ENCODE results near the gene CPED1. TPM values are rescaled to one million over a fixed set of nuclear protein-coding genes. Genes with fewer than 3 reads are reported as not detected.
"Not testable (repeated sequence)": the region's sequence is repeated elsewhere in the genome, so short reads cannot be mapped to it uniquely, and the experiment has no call there.

Gene CPED1
- total RNA-seq, 2 experiments from 2014 or later = not detected

- CTCF ChIA-PET = interaction anchor here (0.7 kb wide), 1 partner anchor 22 kb away, joined by 3 read pairs; no protein-coding TSS in a partner anchor
- H3K9me3 Mint-ChIP-seq = no peaks in the 10 kb centered on the region
- POLR2A ChIA-PET = no interaction called here
- DNase-seq = no peak
- H3K27me3 Mint-ChIP-seq = peaks cover 5% of the 10 kb centered on the region
- no peak overlapping the region for H3K4me3 Mint-ChIP-seq
- no peaks in the 10 kb centered on the region for H3K36me3 Mint-ChIP-seq (ENCODE audit: low read depth)
- peaks cover 3% of the 10 kb centered on the region for H3K4me1 Mint-ChIP-seq
- no peak overlapping the region for H3K27ac Mint-ChIP-seq
Measured at GRCh38 chr7:121182281-121182680, 193.8 kb downstream of the CPED1 start.

GRCh38 chr7:121182902-121183301 is 194.4 kb downstream of the CPED1 start:
- Mint-ChIP-seq H3K4me1 (peaks cover 3% of the 10 kb centered on the region), H3K27me3 (peaks cover 5% of the 10 kb centered on the region), H3K4me3 (no peak overlapping the region), H3K36me3 (ENCODE audit: low read depth) (no peaks in the 10 kb centered on the region), H3K9me3 (no peaks in the 10 kb centered on the region), H3K27ac (no peak overlapping the region)
- POLR2A ChIA-PET = no interaction called here
- DNase-seq = no peak
- CTCF ChIA-PET = no interaction called here

- H3K27ac Mint-ChIP-seq; POLR2A ChIA-PET; H3K4me3 Mint-ChIP-seq; DNase-seq; H3K36me3 Mint-ChIP-seq (ENCODE audit: low read depth); H3K4me1 Mint-ChIP-seq; CTCF ChIA-PET; H3K27me3 Mint-ChIP-seq; H3K9me3 Mint-ChIP-seq: not testable (repeated sequence)
Measured at GRCh38 chr7:121183883-121184282, 195.4 kb downstream of the CPED1 start.

- peaks cover 10% of the 10 kb centered on the region for H3K27me3 Mint-ChIP-seq
- ChIA-PET POLR2A (no interaction called here), CTCF (no interaction called here)
- H3K4me3 Mint-ChIP-seq = no peak overlapping the region
- H3K9me3 Mint-ChIP-seq = peaks cover 2% of the 10 kb centered on the region
- H3K4me1 Mint-ChIP-seq = no peaks in the 10 kb centered on the region
- no peaks in the 10 kb centered on the region for H3K36me3 Mint-ChIP-seq (ENCODE audit: low read depth)
- no peak for DNase-seq
- H3K27ac Mint-ChIP-seq = no peak overlapping the region
Measured at GRCh38 chr7:121186746-121187145, 198.2 kb downstream of the CPED1 start.

GRCh38 chr7:121187222-121187621 is 198.7 kb downstream of the CPED1 start:
- no peak overlapping the region for H3K27ac Mint-ChIP-seq
- no peak for DNase-seq
- peaks cover 10% of the 10 kb centered on the region for H3K27me3 Mint-ChIP-seq
- peaks cover 2% of the 10 kb centered on the region for H3K9me3 Mint-ChIP-seq
- H3K4me1 Mint-ChIP-seq = no peaks in the 10 kb centered on the region
- H3K4me3 Mint-ChIP-seq = no peak overlapping the region
- POLR2A ChIA-PET = no interaction called here
- CTCF ChIA-PET = no interaction called here
- H3K36me3 Mint-ChIP-seq (ENCODE audit: low read depth) = no peaks in the 10 kb centered on the region

- POLR2A ChIA-PET = no interaction called here
- H3K36me3 Mint-ChIP-seq (ENCODE audit: low read depth) = no peaks in the 10 kb centered on the region
- CTCF ChIA-PET = no interaction called here
- H3K27ac Mint-ChIP-seq = no peak overlapping the region
- H3K27me3 Mint-ChIP-seq = peaks cover 6% of the 10 kb centered on the region
- H3K4me3 Mint-ChIP-seq = no peak overlapping the region
- H3K4me1 Mint-ChIP-seq = no peaks in the 10 kb centered on the region
- no peak for DNase-seq
- peaks cover 2% of the 10 kb centered on the region for H3K9me3 Mint-ChIP-seq
Measured at GRCh38 chr7:121187676-121188075, 199.2 kb downstream of the CPED1 start.

GRCh38 chr7:121192834-121193233 is 204.3 kb downstream of the CPED1 start:
- H3K27me3 Mint-ChIP-seq = peaks cover 9% of the 10 kb centered on the region
- H3K4me3 Mint-ChIP-seq = no peak overlapping the region
- no peaks in the 10 kb centered on the region for H3K4me1 Mint-ChIP-seq
- POLR2A ChIA-PET = no interaction called here
- H3K9me3 Mint-ChIP-seq = peaks cover 2% of the 10 kb centered on the region
- no peak for DNase-seq
- no peaks in the 10 kb centered on the region for H3K36me3 Mint-ChIP-seq (ENCODE audit: low read depth)
- CTCF ChIA-PET = no interaction called here
- H3K27ac Mint-ChIP-seq = no peak overlapping the region

GRCh38 chr7:121195010-121195409 is 206.5 kb downstream of the CPED1 start:
- H3K4me1 Mint-ChIP-seq = no peaks in the 10 kb centered on the region
- CTCF ChIA-PET = no interaction called here
- no peak overlapping the region for H3K27ac Mint-ChIP-seq
- POLR2A ChIA-PET = no interaction called here
- H3K4me3 Mint-ChIP-seq = no peak overlapping the region
- H3K36me3 Mint-ChIP-seq (ENCODE audit: low read depth) = no peaks in the 10 kb centered on the region
- DNase-seq = no peak
- no peaks in the 10 kb centered on the region for H3K9me3 Mint-ChIP-seq
- H3K27me3 Mint-ChIP-seq = peaks cover 4% of the 10 kb centered on the region

GRCh38 chr7:121195874-121196273 is 207.4 kb downstream of the CPED1 start:
- Mint-ChIP-seq H3K27ac (no peak overlapping the region), H3K9me3 (no peaks in the 10 kb centered on the region), H3K4me3 (no peak overlapping the region), H3K27me3 (peaks cover 3% of the 10 kb centered on the region), H3K4me1 (no peaks in the 10 kb centered on the region), H3K36me3 (ENCODE audit: low read depth) (no peaks in the 10 kb centered on the region)
- CTCF ChIA-PET = no interaction called here
- POLR2A ChIA-PET = no interaction called here
- no peak for DNase-seq

- Mint-ChIP-seq H3K27me3 (peaks cover 5% of the 10 kb centered on the region), H3K36me3 (ENCODE audit: low read depth) (no peaks in the 10 kb centered on the region), H3K4me1 (no peaks in the 10 kb centered on the region), H3K9me3 (no peaks in the 10 kb centered on the region), H3K4me3 (no peak overlapping the region), H3K27ac (no peak overlapping the region)
- ChIA-PET CTCF (interaction anchor here (0.8 kb wide), 1 partner anchor 17 kb away, joined by 4 read pairs; no protein-coding TSS in a partner anchor), POLR2A (no interaction called here)
- DNase-seq = no peak
Measured at GRCh38 chr7:121196286-121196685, 207.8 kb downstream of the CPED1 start.

GRCh38 chr7:121197455-121197854 is 208.9 kb downstream of the CPED1 start:
- no peak for DNase-seq
- ChIA-PET POLR2A (no interaction called here), CTCF (no interaction called here)
- peaks cover 5% of the 10 kb centered on the region for H3K27me3 Mint-ChIP-seq
- no peaks in the 10 kb centered on the region for H3K4me1 Mint-ChIP-seq
- no peak overlapping the region for H3K27ac Mint-ChIP-seq
- H3K4me3 Mint-ChIP-seq = no peak overlapping the region
- no peaks in the 10 kb centered on the region for H3K9me3 Mint-ChIP-seq
- H3K36me3 Mint-ChIP-seq (ENCODE audit: low read depth) = no peaks in the 10 kb centered on the region

- ChIA-PET CTCF (no interaction called here), POLR2A (no interaction called here)
- Mint-ChIP-seq H3K9me3 (no peaks in the 10 kb centered on the region), H3K4me1 (no peaks in the 10 kb centered on the region), H3K36me3 (ENCODE audit: low read depth) (no peaks in the 10 kb centered on the region), H3K27me3 (peaks cover 5% of the 10 kb centered on the region), H3K27ac (no peak overlapping the region), H3K4me3 (no peak overlapping the region)
- no peak for DNase-seq
Measured at GRCh38 chr7:121198502-121198901, 210.0 kb downstream of the CPED1 start.

GRCh38 chr7:121202125-121202524 is 213.6 kb downstream of the CPED1 start:
- H3K9me3 Mint-ChIP-seq = no peaks in the 10 kb centered on the region
- no peaks in the 10 kb centered on the region for H3K36me3 Mint-ChIP-seq (ENCODE audit: low read depth)
- DNase-seq = no peak
- POLR2A ChIA-PET = no interaction called here
- H3K4me3 Mint-ChIP-seq = no peak overlapping the region
- no peaks in the 10 kb centered on the region for H3K4me1 Mint-ChIP-seq
- CTCF ChIA-PET = no interaction called here
- H3K27ac Mint-ChIP-seq = no peak overlapping the region
- H3K27me3 Mint-ChIP-seq = peaks cover 5% of the 10 kb centered on the region

GRCh38 chr7:121202834-121203233 is 214.3 kb downstream of the CPED1 start:
- Mint-ChIP-seq H3K4me3 (no peak overlapping the region), H3K27me3 (peaks cover 1% of the 10 kb centered on the region), H3K27ac (no peak overlapping the region), H3K36me3 (ENCODE audit: low read depth) (no peaks in the 10 kb centered on the region), H3K4me1 (no peaks in the 10 kb centered on the region), H3K9me3 (no peaks in the 10 kb centered on the region)
- ChIA-PET POLR2A (no interaction called here), CTCF (no interaction called here)
- no peak for DNase-seq

- Mint-ChIP-seq H3K27ac (no peak overlapping the region), H3K27me3 (peaks cover 1% of the 10 kb centered on the region), H3K4me1 (no peaks in the 10 kb centered on the region), H3K4me3 (no peak overlapping the region), H3K9me3 (no peaks in the 10 kb centered on the region), H3K36me3 (ENCODE audit: low read depth) (no peaks in the 10 kb centered on the region)
- no peak for DNase-seq
- ChIA-PET CTCF (interaction anchor here (0.6 kb wide), 1 partner anchor 22 kb away, joined by 3 read pairs; no protein-coding TSS in a partner anchor), POLR2A (no interaction called here)
Measured at GRCh38 chr7:121204537-121204936, 216.0 kb downstream of the CPED1 start.

Data from activated CD4-positive, alpha-beta memory T cell treated with anti-CD3 and anti-CD28 coated beads, Interleukin-2, amount 10 ng/mL, durations not matched to agents 7 days and 5 days (primary cell).